Measurements from ENCODE around the gene ZNF438.
"Not testable (repeated sequence)": the region's sequence is repeated elsewhere in the genome, so short reads cannot be mapped to it uniquely, and the experiment has no call there.

ZNF438 gene

DNA sequence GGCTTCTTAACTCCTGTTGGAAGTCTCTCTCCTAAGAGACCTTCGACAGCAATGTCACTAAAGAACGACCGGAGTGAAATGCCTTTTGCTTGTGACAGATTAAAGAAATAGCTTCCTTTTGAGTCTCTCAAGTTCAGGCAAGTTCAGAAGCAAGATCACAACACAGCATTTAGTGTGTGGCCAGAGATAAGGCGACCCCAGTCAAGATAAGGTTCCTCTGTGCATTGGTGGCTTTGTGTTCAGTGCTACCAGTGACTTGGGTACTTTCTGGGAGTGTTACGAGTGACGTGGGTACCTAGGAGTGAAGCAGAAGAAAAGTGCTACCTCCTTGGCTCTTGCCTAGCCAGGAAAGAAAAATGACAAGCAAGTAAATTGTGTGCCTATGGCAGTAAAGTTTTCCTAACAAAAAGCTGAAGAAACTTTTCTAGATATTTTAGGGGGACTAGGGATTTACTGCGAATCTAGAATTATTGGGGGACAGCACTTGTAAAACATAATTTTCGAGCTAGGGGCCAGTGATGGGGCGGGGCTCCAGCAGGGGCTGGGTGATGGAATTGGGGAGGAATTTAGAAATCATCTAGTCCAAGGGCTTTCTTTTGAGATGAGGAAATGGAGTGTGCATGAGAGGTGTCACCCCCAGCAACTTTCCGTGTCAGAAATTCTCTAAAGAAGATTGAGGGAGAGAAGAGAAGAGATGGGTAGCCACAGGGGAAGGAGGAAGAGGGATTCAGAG lies 210.2 kb downstream of the ZNF438 start:
- no peak for DNase-seq

DNA sequence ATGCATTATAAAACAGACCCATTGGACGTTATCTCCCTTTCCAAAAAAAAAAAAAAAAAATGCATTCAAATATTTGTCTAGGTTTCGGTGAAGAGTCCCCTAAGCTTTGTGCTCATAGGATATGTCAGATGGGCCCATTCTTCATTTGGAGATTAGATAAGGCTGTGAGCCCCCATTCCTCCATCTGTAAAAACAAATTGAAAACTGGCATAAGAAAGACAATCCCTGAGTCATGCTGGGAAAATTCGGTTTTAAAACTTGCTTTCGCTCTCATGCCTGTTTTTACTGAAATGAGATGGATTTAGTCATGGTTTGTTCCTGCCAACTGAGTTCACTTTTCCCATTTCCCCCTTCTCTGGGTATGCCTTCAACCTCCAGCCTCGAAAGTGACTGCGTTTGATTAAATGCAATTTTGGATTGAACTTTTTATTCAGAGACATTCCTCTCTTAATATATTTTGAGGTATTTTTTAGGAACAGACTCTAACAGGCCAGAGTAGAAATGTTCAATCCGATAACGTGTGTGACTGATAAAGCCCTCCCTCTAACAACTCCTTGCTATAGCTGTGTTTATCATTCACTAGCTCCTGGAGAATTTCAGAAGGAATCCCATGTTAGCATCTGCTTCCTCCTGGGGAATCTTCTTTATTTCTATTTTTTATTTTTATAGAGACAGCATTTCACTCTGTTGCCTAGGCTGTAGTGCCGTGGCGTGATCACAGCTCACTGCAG lies 211.2 kb downstream of the ZNF438 start:
- DNase-seq, result no peak

DNA sequence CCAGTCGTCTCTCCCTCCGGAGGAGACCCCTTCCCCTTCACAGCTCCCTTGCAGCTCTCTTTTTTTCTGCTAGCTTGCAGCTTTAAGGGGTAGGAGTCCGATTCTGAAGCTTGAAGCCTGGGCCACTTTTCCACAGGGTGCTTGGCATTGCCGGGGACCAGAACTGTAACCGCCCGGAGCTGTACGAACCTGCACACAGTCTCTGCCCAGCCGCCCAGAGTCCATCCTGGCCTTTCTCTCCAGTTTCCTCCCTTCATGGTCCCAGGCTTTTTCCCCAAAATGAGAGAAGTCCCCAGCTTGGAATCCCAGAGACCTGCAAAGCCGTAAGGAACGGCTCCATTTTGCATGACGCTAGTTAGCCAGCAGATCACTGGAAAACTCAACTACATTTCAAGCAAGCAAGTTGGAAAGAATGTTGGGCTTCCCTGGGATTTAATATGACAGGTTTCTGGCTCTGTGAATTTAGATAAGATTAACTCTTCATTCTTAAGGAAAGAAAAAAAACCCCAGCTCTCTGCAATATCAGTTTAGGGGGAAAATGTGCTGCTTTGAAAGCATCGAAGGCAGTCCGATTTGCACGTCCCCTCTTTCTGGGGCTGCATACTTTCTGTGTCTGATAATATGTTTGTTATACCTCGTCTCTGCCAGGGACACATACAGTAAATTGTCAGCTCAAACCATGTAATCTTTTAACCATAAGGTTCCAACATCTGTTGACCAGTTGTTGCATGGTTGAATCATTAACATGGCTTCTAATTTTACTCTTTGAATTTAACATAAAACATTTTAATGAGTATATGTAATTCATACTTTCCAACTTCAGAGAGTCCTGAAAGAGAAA lies 212.1 kb downstream of the ZNF438 start:
- peak; percentile 17 for DNase-seq

DNA sequence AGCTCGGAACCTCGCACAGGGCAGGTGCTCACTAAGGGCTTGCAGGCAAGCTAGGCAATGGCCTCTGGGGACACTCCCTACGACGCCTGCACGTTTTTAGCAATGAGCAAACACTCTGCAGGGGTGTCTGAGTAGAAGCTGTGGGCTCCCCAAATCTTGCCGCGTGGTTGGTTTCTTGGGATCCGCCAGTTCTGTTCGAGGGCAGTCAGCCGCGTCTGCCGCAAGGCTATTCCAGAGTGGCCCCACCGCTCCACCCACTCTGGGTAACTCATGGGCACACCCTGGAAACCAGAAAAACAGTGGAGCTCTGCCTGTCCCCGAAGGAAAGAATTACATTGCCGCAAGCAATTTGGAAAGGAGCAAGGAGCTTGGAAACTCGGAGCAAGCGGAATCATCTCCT lies 212.8 kb downstream of the ZNF438 start:
- no peak for DNase-seq

DNA sequence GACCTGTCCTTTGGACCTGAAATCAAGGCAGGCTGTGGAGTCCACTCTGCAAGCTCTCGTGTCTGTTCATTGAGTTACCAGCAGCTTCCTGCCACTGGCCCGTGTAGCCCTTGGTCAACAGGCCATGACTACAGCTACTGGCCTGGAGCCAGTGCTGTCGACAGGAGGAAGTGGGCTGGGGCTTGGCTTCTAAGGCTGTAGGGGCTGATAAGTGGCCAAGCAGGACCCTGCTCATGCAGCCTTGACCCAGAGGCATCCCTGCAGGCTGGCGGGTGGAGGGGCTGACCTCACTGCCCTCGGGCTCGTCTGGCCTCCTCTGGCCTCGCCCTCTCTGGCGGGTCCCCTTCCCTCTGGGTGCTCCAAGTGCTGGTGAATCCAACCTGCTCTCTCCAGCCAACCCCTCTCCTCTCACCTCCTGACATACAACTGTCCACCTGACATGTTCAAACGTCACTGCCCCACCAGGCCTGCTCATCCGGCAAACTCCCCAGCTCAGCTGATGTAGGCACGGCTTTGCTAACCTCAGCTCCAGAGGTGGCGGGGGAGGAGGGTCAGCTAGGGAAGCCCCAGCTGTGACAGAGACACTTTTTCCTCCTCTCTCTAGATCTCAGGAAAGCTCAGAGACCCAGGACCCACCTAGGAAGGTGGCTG lies 213.5 kb downstream of the ZNF438 start:
- DNase-seq, result no peak

DNA sequence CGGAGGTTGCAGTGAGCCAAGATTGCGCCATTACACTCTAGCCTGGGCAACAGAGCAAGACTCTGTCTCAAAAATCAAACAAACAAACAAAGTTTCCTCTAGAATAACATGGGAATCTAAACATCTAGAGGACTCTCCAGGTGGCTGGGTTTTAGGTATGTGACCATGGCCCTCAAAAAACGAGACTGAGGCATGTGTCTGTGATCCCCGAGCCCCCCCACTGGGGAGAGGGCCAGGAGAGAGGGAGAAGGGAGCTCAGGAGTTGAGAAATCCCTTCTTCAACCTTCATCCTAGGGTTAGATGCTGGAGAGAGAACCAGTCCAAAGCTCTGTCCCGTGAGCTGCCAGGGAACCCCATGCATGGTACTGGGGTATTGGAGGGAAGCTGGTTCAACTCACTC lies 214.1 kb downstream of the ZNF438 start:
- no peak for DNase-seq

DNA sequence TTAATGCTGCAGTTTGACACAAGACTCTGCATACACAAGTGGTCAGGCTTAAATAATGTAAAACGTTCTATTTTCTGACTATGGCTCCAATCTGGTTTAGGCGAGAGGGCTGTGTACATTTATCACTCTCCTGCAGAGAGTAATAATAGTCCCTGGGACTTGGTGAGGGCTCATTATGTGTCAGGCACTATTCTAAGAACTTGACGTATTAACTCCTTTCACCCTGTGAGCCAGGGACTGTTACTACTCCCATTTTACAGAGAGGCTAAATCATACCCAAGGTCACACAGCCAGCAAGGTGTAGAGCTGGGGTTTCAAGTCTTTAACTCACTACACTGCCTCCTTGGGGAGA lies 214.9 kb downstream of the ZNF438 start:
- DNase-seq, result peak; percentile 56

DNA sequence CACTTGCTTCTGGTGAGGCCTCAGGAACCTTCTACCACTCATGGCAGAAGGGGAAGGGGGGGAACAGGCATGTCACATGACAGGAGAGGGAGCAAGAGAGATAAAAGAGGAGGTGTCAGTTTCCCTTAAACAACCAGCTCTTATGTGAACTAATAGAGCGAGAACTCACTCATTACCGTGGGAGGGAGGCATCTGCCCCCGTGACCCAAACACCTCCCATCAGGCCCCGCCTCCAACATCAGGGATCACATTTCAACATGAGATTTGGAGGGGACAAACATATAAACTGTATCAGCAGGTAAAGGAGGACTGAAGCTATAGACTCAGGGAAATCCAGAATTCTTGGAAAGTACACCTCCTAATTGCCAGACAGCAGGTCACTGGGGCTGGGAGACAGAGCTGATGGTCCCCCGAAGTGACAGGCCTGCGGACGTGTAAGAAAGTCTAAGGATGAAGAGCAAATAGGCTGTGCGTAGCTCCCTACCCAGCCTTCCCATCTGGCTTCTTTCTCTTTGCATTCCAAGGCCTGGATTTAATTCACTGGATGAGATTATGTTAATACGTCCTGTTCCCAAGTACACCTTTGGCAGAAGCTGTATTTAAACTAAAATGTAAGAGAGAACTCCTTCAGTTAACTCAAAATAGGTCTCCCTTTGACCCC lies 215.4 kb downstream of the ZNF438 start:
- peak; percentile 93 for DNase-seq

DNA sequence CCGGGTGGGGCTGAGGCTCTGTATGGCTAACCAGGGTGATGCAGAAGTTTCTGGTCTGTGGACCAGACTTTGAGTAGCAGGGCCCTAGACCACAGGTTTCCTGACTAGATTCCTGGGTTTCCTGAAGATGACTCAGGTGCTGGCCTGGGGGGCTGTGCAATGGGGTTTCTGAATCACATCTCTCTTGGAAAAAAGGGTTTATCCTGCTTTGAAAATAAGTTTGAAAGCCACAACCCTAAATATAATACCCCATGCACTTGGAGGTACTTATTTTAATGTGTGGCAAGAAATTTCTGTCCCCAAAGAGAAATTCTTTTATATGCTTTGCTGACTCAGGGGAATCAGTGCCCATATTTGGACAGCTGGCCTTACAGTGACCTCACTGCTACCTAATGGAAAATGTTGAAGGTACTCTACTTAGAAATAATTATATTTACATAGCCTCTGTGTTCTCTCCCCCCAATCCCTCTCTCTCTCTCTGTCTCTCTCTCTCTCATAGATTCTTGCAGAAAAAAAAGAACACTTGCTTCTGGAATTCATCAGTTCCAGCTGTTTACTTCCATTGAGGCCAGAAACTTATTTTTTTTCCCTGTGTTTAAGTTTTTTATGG lies 217.7 kb downstream of the ZNF438 start:
- DNase-seq, result no peak

DNA sequence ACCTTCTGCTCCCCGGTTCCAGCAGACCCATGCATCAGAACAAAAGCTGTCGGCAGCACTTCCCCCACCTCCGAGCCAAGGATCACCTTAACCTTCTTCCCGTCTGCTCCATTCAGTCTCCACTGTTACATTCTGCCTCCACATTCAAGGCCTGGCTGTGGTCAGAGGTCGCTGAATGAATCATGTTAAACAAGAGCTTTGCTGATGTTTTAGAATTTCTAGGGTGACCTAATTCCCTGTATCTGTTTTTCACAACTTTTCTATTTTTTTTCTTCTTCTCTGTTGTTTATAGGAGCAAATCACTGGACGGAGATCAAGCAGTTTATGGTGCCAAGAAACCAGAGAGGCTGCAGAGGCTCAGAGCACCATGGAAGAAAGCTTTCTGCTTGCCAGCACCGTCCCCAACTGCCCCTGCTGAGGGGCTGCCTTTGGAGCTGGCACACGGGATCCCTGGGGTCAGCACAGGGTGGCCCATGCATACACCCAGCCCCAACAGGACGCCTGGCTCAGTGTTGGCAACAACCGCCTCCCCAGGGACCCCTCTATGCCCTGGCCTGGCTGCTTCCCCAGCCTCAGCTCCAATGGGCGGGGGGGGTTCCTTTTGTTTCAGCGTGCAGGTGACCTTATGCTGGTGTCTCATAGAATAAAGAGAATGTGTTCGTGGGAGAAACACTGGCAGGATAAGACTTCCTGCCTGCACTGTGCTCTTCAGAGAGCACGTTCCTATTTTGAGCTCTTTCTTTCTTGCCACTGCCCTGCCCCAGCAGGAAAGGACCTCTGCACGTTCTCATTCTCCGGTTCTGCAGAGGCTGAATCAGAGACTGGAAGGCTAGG lies 219.4 kb downstream of the ZNF438 start:
- no peak for DNase-seq

DNA sequence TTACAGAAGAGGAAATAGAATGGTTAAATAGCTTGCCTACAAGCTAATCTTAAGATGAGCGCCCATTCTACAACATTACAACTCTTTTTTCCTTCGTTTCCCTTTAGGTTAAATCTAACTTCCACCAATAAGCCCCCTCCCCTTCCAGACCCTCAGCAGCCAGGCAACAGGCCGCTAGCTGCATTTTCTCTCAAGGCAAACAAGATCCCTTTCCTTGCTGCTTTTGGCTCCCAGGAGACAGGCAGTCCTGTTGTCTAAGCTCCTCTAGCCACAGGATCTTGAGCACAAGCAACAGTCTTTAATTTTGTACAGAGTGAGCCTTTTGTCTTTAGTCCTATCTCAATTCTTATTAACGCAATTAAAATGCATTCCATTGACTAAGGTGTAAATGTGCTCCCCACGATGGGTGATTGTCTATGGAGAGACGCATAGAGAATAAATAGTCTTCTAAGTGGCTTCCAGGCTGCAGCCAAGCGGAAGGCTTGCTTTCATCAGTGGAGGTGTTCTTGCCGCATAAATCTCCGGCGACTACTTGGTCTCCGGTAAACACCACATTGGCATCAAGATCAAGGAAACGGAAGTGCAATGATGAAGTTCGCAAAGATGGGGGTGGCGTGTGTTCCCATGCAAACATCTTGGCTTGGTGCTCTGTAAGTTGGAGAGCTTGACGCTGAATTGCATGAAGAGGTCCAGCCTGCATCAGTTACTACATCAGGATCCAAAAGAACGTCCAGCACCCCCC lies 220.2 kb downstream of the ZNF438 start:
- no peak for DNase-seq

DNA sequence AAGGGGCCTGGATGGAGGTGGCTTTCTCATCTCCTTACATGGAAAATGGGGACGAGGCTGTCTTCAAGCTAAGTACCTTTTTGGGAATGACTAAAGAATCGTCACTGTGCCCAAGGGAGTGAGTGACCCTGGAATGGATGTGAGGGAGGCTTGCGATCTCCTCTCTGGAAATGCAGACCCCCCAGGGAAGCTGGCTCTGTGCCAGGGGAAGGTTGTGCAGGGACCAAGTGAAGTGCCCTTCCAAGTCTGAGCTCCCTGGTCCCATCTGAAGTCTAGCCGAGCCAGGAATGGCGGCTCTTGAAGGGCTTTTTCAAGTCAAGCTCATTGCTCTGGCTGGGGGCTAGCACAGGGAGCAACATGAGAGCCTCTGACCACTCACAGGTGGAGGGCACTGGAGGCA lies 221.2 kb downstream of the ZNF438 start:
- DNase-seq, result no peak

DNA sequence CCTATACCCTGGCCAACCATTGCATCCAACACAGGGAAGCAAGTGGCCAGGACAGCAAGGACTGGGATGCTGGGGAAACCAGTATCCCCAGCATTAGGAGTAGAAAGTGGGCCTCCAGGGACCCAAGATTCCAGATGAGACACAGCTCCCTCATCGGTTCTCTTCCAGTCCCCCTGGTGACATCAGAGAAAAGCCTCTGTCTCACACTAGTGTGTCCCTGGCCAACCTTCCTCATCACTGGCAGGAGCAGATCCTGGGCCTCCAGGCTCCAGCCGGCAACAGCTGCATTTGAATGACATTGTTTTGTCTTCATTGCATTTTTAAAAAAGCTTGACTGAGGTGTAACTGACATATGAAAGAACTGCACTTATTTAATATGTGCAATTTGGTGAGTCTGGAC lies 224.8 kb downstream of the ZNF438 start:
- DNase-seq, result no peak

DNA sequence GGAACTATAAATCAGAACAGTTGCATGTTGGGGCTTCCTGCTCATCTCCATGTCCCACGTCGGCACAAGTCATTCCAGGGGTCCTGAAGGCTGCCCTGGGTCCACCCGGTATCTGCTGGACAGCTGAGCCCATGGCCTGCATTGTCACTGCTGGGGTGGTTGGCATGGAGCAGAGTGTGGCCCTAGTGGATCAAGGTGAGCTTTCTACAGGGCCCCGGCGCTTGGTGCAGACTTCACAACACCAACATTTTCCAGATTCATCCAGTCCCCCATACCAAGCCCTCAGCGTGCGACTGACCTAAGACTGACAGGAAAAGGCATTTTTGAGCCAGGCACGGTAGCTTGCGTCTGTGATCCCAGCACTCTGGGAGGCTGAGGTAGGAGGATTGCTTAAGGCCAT lies 226.6 kb downstream of the ZNF438 start:
- no peak for DNase-seq

DNA sequence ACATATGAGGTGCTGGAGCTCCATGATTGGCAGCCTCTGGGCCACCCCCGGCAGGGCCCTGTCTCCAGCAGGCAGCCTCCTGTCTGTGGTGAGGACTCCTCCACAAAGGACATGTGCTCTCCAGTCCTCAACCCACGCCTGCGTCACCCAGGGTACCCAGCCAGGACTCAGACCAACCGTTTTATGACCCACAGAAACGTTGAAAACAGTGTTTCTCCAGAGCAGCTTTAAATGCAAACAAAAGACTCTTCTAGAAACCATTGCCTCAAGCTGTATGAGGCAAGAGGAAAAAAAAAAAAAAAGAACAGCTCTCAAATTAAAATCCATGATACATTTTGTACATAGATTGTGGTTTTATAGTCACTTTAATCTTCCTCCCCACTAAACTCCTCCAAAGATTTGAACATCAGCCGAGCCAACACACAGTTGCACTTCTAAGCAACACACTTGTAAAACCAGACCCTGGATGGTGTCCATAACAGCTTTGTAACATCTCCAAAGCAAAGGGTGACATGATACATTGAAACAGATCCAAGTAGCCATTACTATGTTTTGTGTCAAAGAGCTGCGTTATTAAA lies 227.1 kb downstream of the ZNF438 start:
- DNase-seq, result no peak

DNA sequence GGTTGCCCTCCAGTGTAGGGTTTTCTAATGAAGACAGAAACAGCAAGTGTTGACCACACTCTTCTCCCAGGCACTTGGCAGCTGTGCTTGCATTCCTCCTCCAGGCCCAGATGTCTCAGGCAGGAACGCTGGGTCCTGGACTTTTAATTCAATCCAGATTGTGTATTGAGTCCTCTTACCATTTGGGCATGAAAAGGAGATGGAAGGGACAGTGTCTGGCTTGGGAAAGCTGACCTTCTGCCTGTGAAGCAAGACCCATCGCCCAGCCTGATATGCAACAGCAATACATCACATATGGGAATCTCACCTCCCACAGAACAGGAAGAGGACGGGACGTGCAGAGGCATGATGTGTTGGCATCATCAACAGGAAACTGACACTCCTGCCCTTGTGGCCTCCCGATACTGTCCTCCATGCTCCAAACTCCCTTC lies 227.8 kb downstream of the ZNF438 start:
- DNase-seq, result no peak

DNA sequence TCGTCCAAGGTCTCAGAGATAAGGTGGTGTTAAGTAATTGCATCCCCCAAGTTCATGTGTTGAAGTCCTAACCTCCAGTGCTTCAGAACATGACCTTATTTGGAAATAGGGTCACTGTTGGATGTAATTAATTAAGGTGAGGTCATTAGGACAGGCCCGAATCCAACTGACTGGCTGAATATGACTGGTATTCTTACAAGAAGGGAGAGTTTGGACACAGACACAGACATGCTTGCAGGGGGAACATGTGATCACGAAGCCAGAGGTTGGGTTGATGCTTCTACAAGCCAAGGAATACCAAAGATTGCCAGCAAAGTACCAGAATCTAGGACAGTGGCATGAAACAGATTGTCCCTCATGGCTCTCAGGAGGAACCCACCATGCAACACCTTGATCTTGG lies 228.6 kb downstream of the ZNF438 start:
- no peak for DNase-seq

DNA sequence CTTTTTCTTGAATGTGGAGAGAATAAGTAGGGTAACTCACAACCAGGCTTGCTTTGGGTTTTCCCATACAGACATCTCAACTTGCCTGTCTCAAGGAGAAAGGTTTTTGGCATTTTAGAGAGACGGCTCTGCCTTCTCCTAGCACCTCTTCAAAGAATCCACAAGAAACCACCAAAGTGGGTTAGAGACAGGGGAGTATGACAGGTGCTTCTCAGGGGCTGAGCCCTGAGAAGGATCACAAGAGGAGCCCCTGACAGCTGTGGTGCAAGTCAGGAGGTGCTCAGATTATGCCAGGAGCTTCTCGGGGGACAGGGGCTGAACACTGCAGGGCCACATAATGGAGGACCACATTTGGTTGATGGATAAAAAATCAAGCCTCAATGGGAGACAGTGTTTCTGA lies 231.3 kb downstream of the ZNF438 start:
- DNase-seq, result no peak

DNA sequence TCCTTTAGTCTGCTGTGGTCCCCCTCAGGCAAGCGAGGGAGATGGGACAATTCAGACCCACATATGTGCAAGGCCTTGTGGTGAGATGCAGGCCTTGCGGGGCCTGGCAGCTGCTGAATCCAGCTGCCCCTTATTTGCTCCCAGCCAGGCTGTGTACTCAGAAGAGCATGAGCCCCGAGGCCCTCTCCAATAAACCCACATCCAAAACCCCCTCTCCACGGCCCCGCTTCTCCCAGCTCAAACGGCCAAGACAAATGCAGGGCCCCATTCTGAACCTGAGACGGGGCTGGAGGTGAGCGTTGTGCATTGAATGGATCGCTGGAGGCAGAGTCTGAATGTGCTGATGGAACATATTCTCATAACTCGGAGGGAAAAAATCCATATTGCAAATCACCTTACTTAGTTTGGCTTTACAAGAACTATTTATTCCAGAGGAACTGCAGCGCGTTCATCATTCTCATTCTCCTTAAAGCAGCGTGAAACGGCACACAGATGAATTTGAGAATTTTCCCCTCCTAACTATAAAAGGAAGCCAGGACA lies 232.9 kb downstream of the ZNF438 start:
- DNase-seq, result no peak

DNA sequence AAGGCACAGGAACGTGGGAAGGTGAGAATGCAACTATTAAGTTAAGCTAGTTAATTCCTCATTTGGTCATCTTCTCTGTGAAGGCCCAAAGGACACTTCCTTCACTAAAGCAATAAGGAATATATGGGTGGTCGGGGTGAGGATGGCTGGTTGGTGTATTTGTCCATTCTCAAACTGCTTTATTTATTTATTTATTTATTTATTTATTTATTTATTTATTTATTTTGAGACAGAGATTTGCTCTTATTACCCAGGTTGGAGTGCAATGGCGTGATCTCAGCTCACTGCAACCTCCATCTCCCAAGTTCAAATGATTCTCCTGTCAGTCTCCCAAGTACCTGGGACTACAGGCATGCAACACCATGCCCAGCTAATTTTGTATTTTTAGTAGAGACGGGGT lies 236.6 kb downstream of the ZNF438 start:
- not testable (repeated sequence) for DNase-seq

Data from NCI-H82 (cell line).